CD14-positive monocyte (primary cell): ENCODE data around the gene PCP2. TPM values are rescaled to one million over a fixed set of nuclear protein-coding genes. Genes with fewer than 3 reads are reported as not detected.

ENCODE experiments used
- DNase-seq, 3 donors: peaks; one replicate each; pipeline ENCODE4 v3.0.0-alpha.2; 2011 to 2022
- H2AFZ ChIP-seq: 2 replicates; pipeline ENCODE4 v1.6.0; 2012; ENCODE audit warnings: mild to moderate bottlenecking, low read depth, low read length, inconsistent platforms; ENCODE audit not compliant: insufficient read depth, poor library complexity, severe bottlenecking
- H3K27ac ChIP-seq, 2 donors: 1 replicate in 1 of 2; 2 replicates in 1 of 2; pipeline ENCODE4 v1.5.1; 2012 to 2013; ENCODE audit warnings: low read length in 2 of 2, control low read depth in 1 of 2, inconsistent platforms in 1 of 2, low read depth in 1 of 2, mild to moderate bottlenecking in 1 of 2
- H3K27me3 ChIP-seq, 2 donors: one replicate each; pipeline versions ENCODE4 v1.6.0 to v1.6.1; 2011 to 2013; ENCODE audit warnings: low read length in 2 of 2; ENCODE audit not compliant: control insufficient read depth in 2 of 2, insufficient read depth in 2 of 2
- H3K36me3 ChIP-seq, 2 donors: replicated peaks in 1 of 2; 1 replicate in 1 of 2; 2 replicates in 1 of 2; pipeline versions ENCODE4 v1.5.1 to v1.6.1; 2012 to 2013; ENCODE audit warnings: low read length in 2 of 2, control low read depth in 1 of 2, inconsistent platforms in 1 of 2, mild to moderate bottlenecking in 1 of 2; ENCODE audit not compliant: insufficient read depth in 2 of 2, control insufficient read depth in 1 of 2
- H3K4me1 ChIP-seq, 2 donors: 1 replicate in 1 of 2; 2 replicates in 1 of 2; pipeline versions ENCODE4 v1.5.1 to v1.6.1; 2012 to 2013; ENCODE audit warnings: low read length in 2 of 2, control low read depth in 1 of 2, inconsistent platforms in 1 of 2, mild to moderate bottlenecking in 1 of 2, moderate library complexity in 1 of 2; ENCODE audit not compliant: insufficient read depth in 2 of 2, control insufficient read depth in 1 of 2
- H3K4me2 ChIP-seq: replicated peaks from 2 replicates; pipeline ENCODE3; 2012; ENCODE audit warnings: low read length, moderate library complexity, mild to moderate bottlenecking; ENCODE audit not compliant: poor library complexity, severe bottlenecking; ENCODE audit errors: extremely low read depth
- H3K4me3 ChIP-seq, 3 experiments: fragments of 200-600 bp in 1 of 3; sonication (generic) in 1 of 3; replicated peaks in 1 of 3; 1 replicate in 2 of 3; 2 replicates in 1 of 3; pipeline ENCODE4 v1.5.1; 2011 to 2013; ENCODE audit warnings: low read length in 3 of 3, mild to moderate bottlenecking in 3 of 3, control low read depth in 2 of 3, low read depth in 2 of 3, inconsistent platforms in 1 of 3, moderate library complexity in 1 of 3
- H3K79me2 ChIP-seq: 2 replicates; pipeline ENCODE4 v1.6.0; 2012; ENCODE audit warnings: mild to moderate bottlenecking, control low read depth, inconsistent platforms, low read length, moderate library complexity; ENCODE audit not compliant: insufficient read depth
- H3K9ac ChIP-seq: 2 replicates; pipeline ENCODE4 v1.6.0; 2017; ENCODE audit warnings: low read length, mild to moderate bottlenecking; ENCODE audit not compliant: insufficient read depth, poor library complexity, severe bottlenecking
- H3K9me3 ChIP-seq, 2 donors: replicated peaks in 1 of 2; 1 replicate in 1 of 2; 2 replicates in 1 of 2; pipeline versions ENCODE4 v1.5.1 to v1.6.1; 2012 to 2013; ENCODE audit warnings: low read length in 2 of 2, control low read depth in 1 of 2; ENCODE audit not compliant: control insufficient read depth in 1 of 2, insufficient read depth in 1 of 2
- H4K20me1 ChIP-seq: 2 replicates; pipeline ENCODE4 v1.6.0; 2012; ENCODE audit warnings: mild to moderate bottlenecking, low read length, control low read depth, moderate library complexity; ENCODE audit not compliant: insufficient read depth
- H3K27ac Mint-ChIP-seq, 7 donors: one replicate each; pipeline ENCODE4 v1.8.0; 2020; ENCODE audit warnings: mild to moderate bottlenecking in 7 of 7, mixed read lengths in 7 of 7, moderate library complexity in 6 of 7, inconsistent platforms in 2 of 7
- H3K27me3 Mint-ChIP-seq, 3 donors: one replicate each; pipeline ENCODE4 v1.8.0; 2021 to 2022; ENCODE audit warnings: low read depth in 3 of 3, mild to moderate bottlenecking in 3 of 3, mixed read lengths in 3 of 3, moderate library complexity in 3 of 3, inconsistent platforms in 1 of 3
- H3K36me3 Mint-ChIP-seq, 2 donors: one replicate each; pipeline ENCODE4 v1.8.0; 2020; ENCODE audit warnings: mixed read lengths in 2 of 2, inconsistent platforms in 1 of 2, mild to moderate bottlenecking in 1 of 2
- H3K4me1 Mint-ChIP-seq: one replicate; pipeline ENCODE4 v1.8.0; 2020; ENCODE audit warnings: mild to moderate bottlenecking, mixed read lengths
- H3K4me3 Mint-ChIP-seq, 2 donors: one replicate each; pipeline ENCODE4 v1.8.0; 2020; ENCODE audit warnings: mild to moderate bottlenecking in 2 of 2, mixed read lengths in 2 of 2, moderate library complexity in 1 of 2
- H3K9me3 Mint-ChIP-seq, 7 donors: one replicate each; pipeline ENCODE4 v1.8.0; 2020 to 2022; ENCODE audit warnings: mixed read lengths in 7 of 7, mild to moderate bottlenecking in 6 of 7, moderate library complexity in 6 of 7, inconsistent platforms in 2 of 7
- WGBS: methylation state at CpG from one replicate; pipeline ENCODE4 v1.1.5; 2013; ENCODE audit warnings: missing lambda C conversion rate; ENCODE audit not compliant: insufficient coverage; 5-methylcytosine and 5-hydroxymethylcytosine counted together
- intact Hi-C, 2 donors: fragments of 100-400 bp; cut with micrococcal nuclease; formaldehyde crosslinking; loops; one replicate each; pipeline versions ENCODE4 v1.15.0 to v1.15.1; 2023
- polyA plus RNA-seq, 3 donors: library from polyadenylated mRNA; depleted of rRNA in 1 of 3; unstranded in 2 of 3; stranded (reverse) in 1 of 3; fragments of 300-500 nt in 2 of 3; fragments of >200 nt in 1 of 3; fragmentation: Illumina TruSeq in 2 of 3; gene quantifications; 1 replicate in 2 of 3; 2 replicates in 1 of 3; pipeline ENCODE4 v1.2.3, GENCODE V29; 2012 to 2021
- TF ChIP-seq, protein P1 (sequence below): fragments of 200-600 bp; IDR thresholded peaks from one replicate; pipeline ENCODE4 v1.8.0; 2022; ENCODE audit warnings: antibody characterized with exemption, mild to moderate bottlenecking

The PCP2 gene
- polyA plus RNA-seq, 3 donors = 1.8 TPM; not detected in 2

DNA sequence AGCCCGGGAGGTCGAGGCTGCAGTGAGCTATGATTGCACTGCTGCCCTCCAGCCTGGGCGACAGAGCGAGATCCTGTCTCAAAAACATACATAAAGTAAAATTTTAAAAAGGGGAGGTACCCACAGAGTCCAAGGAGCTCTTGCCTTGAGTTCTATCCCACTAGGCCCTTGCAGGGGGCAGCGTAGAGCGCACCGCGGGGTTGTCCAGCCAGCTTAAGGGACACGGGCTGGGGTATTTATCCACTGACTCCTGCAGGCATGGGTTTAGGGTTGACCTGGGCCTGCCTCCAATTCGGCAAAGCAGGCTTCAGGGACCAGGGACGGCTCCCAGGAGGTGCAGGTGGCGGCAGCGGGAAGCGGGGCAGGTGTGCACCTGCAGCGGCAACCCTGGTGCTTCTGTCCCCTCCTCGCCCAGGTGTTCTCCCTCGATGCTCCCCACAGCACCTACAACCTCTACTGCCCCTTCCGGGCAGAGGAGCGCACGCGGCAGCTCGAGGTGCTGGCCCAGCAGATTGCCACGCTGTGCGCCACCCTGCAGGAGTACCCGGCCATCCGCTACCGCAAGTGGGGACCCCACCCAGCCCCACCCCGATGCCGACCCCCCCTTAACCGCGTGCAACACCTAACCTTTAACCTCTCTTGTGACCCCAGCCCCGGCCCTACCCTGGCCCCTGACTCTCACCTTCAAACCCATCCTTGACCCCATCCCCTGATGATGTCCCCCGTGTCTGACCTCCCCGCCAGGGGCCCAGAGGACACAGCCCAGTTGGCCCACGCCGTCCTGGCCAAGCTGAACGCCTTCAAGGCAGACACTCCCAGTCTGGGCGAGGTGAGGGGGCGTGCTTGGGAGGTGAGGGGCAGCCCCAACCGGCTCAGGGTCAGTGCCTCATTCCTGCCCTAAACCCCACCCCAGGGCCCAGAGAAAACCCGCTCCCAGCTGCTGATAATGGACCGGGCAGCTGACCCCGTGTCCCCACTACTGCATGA, 8.1 kb upstream of the PCP2 start:
- Histone ChIP-seq H3K9me3 (no peaks in the 10 kb centered on the region), H3K4me3 (no peak overlapping the region), H2AFZ (no peak overlapping the region), H3K9ac (no peak overlapping the region), H3K27ac (no peak overlapping the region), H3K36me3 (peaks cover 47 to 67% of the 10 kb centered on the region in 2 donors), H3K4me1 (peaks cover 65 to 80% of the 10 kb centered on the region in 2 donors), H4K20me1 (peaks cover 76% of the 10 kb centered on the region), H3K79me2 (peaks cover 90% of the 10 kb centered on the region), H3K27me3 (no peaks in the 10 kb centered on the region), H3K4me2 (no peak overlapping the region)
- TF ChIP-seq, protein P1, sequence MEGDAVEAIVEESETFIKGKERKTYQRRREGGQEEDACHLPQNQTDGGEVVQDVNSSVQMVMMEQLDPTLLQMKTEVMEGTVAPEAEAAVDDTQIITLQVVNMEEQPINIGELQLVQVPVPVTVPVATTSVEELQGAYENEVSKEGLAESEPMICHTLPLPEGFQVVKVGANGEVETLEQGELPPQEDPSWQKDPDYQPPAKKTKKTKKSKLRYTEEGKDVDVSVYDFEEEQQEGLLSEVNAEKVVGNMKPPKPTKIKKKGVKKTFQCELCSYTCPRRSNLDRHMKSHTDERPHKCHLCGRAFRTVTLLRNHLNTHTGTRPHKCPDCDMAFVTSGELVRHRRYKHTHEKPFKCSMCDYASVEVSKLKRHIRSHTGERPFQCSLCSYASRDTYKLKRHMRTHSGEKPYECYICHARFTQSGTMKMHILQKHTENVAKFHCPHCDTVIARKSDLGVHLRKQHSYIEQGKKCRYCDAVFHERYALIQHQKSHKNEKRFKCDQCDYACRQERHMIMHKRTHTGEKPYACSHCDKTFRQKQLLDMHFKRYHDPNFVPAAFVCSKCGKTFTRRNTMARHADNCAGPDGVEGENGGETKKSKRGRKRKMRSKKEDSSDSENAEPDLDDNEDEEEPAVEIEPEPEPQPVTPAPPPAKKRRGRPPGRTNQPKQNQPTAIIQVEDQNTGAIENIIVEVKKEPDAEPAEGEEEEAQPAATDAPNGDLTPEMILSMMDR = no peak
- intact Hi-C loops = no loop called here
- DNase-seq = no peak
- Mint-ChIP-seq H3K27ac (peak overlapping the region in 2 of 7 donors; percentile 35 to 74), H3K36me3 (peaks cover 48 to 75% of the 10 kb centered on the region in 2 donors), H3K9me3 (peaks cover 0 to 2% (median 0%) of the 10 kb centered on the region in 7 donors), H3K4me3 (no peak overlapping the region), H3K4me1 (peaks cover 67% of the 10 kb centered on the region), H3K27me3 (peaks cover 0 to 1% (median 0%) of the 10 kb centered on the region in 3 donors)
- WGBS = 91% methylated on average over 26 of the region's 43 CpGs

DNA sequence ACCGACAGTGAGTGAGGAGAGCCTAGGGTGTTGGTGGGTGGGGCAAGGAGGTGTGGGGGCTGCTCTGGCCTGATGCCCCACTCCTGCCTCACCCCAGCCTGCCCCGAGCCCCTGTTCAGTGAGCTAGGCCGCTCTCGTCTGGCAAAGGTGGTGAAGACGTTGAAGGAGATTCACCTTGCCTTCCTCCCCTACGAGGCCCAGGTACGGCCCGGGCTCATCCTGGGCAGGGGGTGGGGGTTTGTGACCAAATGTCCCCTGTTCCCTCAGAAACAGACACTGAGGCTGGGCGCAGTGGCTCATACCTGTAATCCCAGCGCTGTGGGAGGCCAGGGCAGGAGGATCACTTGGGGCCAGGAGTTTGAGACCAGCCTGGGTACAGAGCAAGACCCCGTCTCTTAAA, 7.3 kb upstream of the PCP2 start:
- H2AFZ ChIP-seq = no peak overlapping the region
- H3K27me3 Mint-ChIP-seq = peaks cover 0 to 1% (median 0%) of the 10 kb centered on the region in 3 donors
- no peak overlapping the region for H3K4me2 ChIP-seq
- no peak overlapping the region for H3K27ac Mint-ChIP-seq
- H3K27ac ChIP-seq = no peak overlapping the region
- H3K36me3 Mint-ChIP-seq = peaks cover 46 to 68% of the 10 kb centered on the region in 2 donors
- no peaks in the 10 kb centered on the region for H3K9me3 ChIP-seq
- no peak overlapping the region for H3K4me3 Mint-ChIP-seq
- H3K9me3 Mint-ChIP-seq = peaks cover 0 to 2% (median 0%) of the 10 kb centered on the region in 7 donors
- peaks cover 41 to 60% of the 10 kb centered on the region in 2 donors for H3K36me3 ChIP-seq
- H4K20me1 ChIP-seq = peaks cover 76% of the 10 kb centered on the region
- H3K9ac ChIP-seq = no peak overlapping the region
- DNase-seq = no peak
- H3K4me1 Mint-ChIP-seq = peaks cover 66% of the 10 kb centered on the region
- H3K4me3 ChIP-seq = no peak overlapping the region
- H3K4me1 ChIP-seq = peaks cover 65 to 80% of the 10 kb centered on the region in 2 donors
- no peaks in the 10 kb centered on the region for H3K27me3 ChIP-seq
- TF ChIP-seq, protein P1 = no peak
- intact Hi-C loops = no loop called here
- H3K79me2 ChIP-seq = peaks cover 89% of the 10 kb centered on the region
- WGBS = 100% methylated on average over 5 of the region's 11 CpGs
